ENCODE measurements around the gene MAP3K5.
"Not testable (repeated sequence)": the region's sequence is repeated elsewhere in the genome, so short reads cannot be mapped to it uniquely, and the experiment has no call there.

MAP3K5 gene

GRCh38 chr6:136773473-136773796 is 18.8 kb downstream of the MAP3K5 start:
- DNase-seq (ENCODE audit: low spot score), result no peak

GRCh38 chr6:136772685-136773472 is 19.4 kb downstream of the MAP3K5 start:
- no peak for DNase-seq (ENCODE audit: low spot score)

GRCh38 chr6:136771306-136771705 is 21.0 kb downstream of the MAP3K5 start:
- DNase-seq (ENCODE audit: low spot score), result no peak

- no peak for DNase-seq (ENCODE audit: low spot score)
Observed at GRCh38 chr6:136769759-136770158, 22.5 kb downstream of the MAP3K5 start.

GRCh38 chr6:136769124-136769523 is 23.2 kb downstream of the MAP3K5 start:
- no peak for DNase-seq (ENCODE audit: low spot score)

- DNase-seq (ENCODE audit: low spot score), result no peak
Observed at GRCh38 chr6:136767570-136768309, 24.5 kb downstream of the MAP3K5 start.

GRCh38 chr6:136767103-136767502 is 25.2 kb downstream of the MAP3K5 start:
- no peak for DNase-seq (ENCODE audit: low spot score)

GRCh38 chr6:136766274-136766673 is 26.0 kb downstream of the MAP3K5 start:
- DNase-seq (ENCODE audit: low spot score), result no peak

- DNase-seq (ENCODE audit: low spot score), result no peak
Observed at GRCh38 chr6:136764517-136764993, 27.7 kb downstream of the MAP3K5 start.

GRCh38 chr6:136763716-136764516 is 28.4 kb downstream of the MAP3K5 start:
- DNase-seq (ENCODE audit: low spot score), result no peak

- no peak for DNase-seq (ENCODE audit: low spot score)
Observed at GRCh38 chr6:136763255-136763654, 29.0 kb downstream of the MAP3K5 start.

GRCh38 chr6:136762022-136762975 is 30.0 kb downstream of the MAP3K5 start:
- no peak for DNase-seq (ENCODE audit: low spot score)

- DNase-seq (ENCODE audit: low spot score), result no peak
Observed at GRCh38 chr6:136761227-136761922, 30.9 kb downstream of the MAP3K5 start.

- DNase-seq (ENCODE audit: low spot score), result not testable (repeated sequence)
Observed at GRCh38 chr6:136760781-136761180, 31.5 kb downstream of the MAP3K5 start.

- DNase-seq (ENCODE audit: low spot score), result no peak
Observed at GRCh38 chr6:136757150-136757549, 35.1 kb downstream of the MAP3K5 start.

GRCh38 chr6:136754820-136755219 is 37.5 kb downstream of the MAP3K5 start:
- no peak for DNase-seq (ENCODE audit: low spot score)

GRCh38 chr6:136753624-136754023 is 38.7 kb downstream of the MAP3K5 start:
- DNase-seq (ENCODE audit: low spot score), result no peak

GRCh38 chr6:136752554-136752953 is 39.7 kb downstream of the MAP3K5 start:
- no peak for DNase-seq (ENCODE audit: low spot score)

GRCh38 chr6:136751991-136752390 is 40.3 kb downstream of the MAP3K5 start:
- no peak for DNase-seq (ENCODE audit: low spot score)

- DNase-seq (ENCODE audit: low spot score), result no peak
Observed at GRCh38 chr6:136751522-136751956, 40.7 kb downstream of the MAP3K5 start.
